CD4-positive, alpha-beta memory T cell (primary cell): ENCODE data around the gene SLC38A8. TPM values are rescaled to one million over a fixed set of nuclear protein-coding genes. Genes with fewer than 3 reads are reported as not detected.

Experiments used
- CTCF ChIA-PET: fragments of 350-600 bp; sonication (Branson Sonifier 250); formaldehyde crosslinking; loops from one replicate; lab custom pipeline; 2021; ENCODE audit warnings: inconsistent platforms; ENCODE audit not compliant: partially characterized antibody; lab: Charles Lee
- POLR2A ChIA-PET: fragments of 350-600 bp; sonication (Branson Sonifier 250); formaldehyde crosslinking; loops from one replicate; lab custom pipeline; 2021; ENCODE audit not compliant: partially characterized antibody; lab: Charles Lee
- DNase-seq, 5 donors: peaks; one replicate each; pipeline versions ENCODE4 v3.0.0 to v3.0.0-alpha.2; 2020 to 2022; ENCODE audit warnings: mixed read lengths in 1 of 5
- H3K27ac ChIP-seq: one replicate; pipeline ENCODE4 v1.7.0; 2013; ENCODE audit warnings: low read depth, low read length
- H3K27me3 ChIP-seq: 2 replicates; pipeline ENCODE4 v1.7.0; 2013; ENCODE audit warnings: mild to moderate bottlenecking, low read length, moderate library complexity; ENCODE audit not compliant: insufficient read depth
- H3K36me3 ChIP-seq: 2 replicates; pipeline ENCODE4 v1.7.0; 2013; ENCODE audit warnings: mild to moderate bottlenecking, low read length, moderate library complexity; ENCODE audit not compliant: insufficient read depth
- H3K4me1 ChIP-seq: 2 replicates; pipeline ENCODE4 v1.7.0; 2013; ENCODE audit warnings: mild to moderate bottlenecking, low read length, moderate library complexity; ENCODE audit not compliant: insufficient read depth
- H3K4me3 ChIP-seq, 2 donors: one replicate each; pipeline ENCODE4 v1.7.0; 2013; ENCODE audit warnings: low read length in 2 of 2, mild to moderate bottlenecking in 1 of 2
- H3K9me3 ChIP-seq, 2 donors: one replicate each; pipeline ENCODE4 v1.7.0; 2013; ENCODE audit warnings: low read length in 2 of 2, control low read depth in 1 of 2; ENCODE audit not compliant: control insufficient read depth in 1 of 2
- H3K27ac Mint-ChIP-seq, 7 donors: one replicate each; pipeline ENCODE4 v1.8.0; 2020 to 2021; ENCODE audit warnings: mixed read lengths in 7 of 7, mild to moderate bottlenecking in 6 of 7, inconsistent platforms in 3 of 7, moderate library complexity in 3 of 7
- H3K27me3 Mint-ChIP-seq, 2 donors: one replicate each; pipeline ENCODE4 v1.8.0; 2020 to 2021; ENCODE audit warnings: mixed read lengths in 2 of 2
- H3K36me3 Mint-ChIP-seq, 2 donors: one replicate each; pipeline ENCODE4 v1.8.0; 2020 to 2021; ENCODE audit warnings: mixed read lengths in 2 of 2, inconsistent platforms in 1 of 2, mild to moderate bottlenecking in 1 of 2
- H3K4me1 Mint-ChIP-seq, 4 donors: one replicate each; pipeline ENCODE4 v1.8.0; 2020 to 2021; ENCODE audit warnings: mixed read lengths in 4 of 4, mild to moderate bottlenecking in 1 of 4
- H3K4me3 Mint-ChIP-seq, 8 donors: one replicate each; pipeline ENCODE4 v1.8.0; 2020 to 2021; ENCODE audit warnings: mixed read lengths in 8 of 8, mild to moderate bottlenecking in 7 of 8, moderate library complexity in 6 of 8, inconsistent platforms in 3 of 8
- H3K9me3 Mint-ChIP-seq, 8 donors: one replicate each; pipeline ENCODE4 v1.8.0; 2020 to 2021; ENCODE audit warnings: mixed read lengths in 8 of 8, mild to moderate bottlenecking in 5 of 8, inconsistent platforms in 3 of 8, moderate library complexity in 1 of 8
- intact Hi-C: fragments of 100-400 bp; cut with micrococcal nuclease; formaldehyde crosslinking; loops from one replicate; pipeline ENCODE4 v1.15.1; 2023
- polyA plus RNA-seq, 2 donors: library from polyadenylated mRNA; unstranded; fragments of 300-500 nt; fragmentation: Illumina TruSeq; gene quantifications; one replicate each; pipeline ENCODE4 v1.2.3, GENCODE V29; 2021
- total RNA-seq, 2 experiments: library from RNA; stranded (reverse); gene quantifications; one replicate each; pipeline ENCODE4 v1.2.3, GENCODE V29; 2021

SLC38A8 gene
- total and polyA plus RNA-seq, 4 experiments from 2014 or later = not detected

GRCh38 chr16:84081446-84081989, 38.9 kb upstream of the SLC38A8 start:
- Histone ChIP-seq H3K4me1 (peaks cover 10% of the 10 kb centered on the region), H3K27ac (no peak overlapping the region), H3K36me3 (peaks cover 70% of the 10 kb centered on the region), H3K9me3 (no peaks in the 10 kb centered on the region), H3K4me3 (no peak overlapping the region), H3K27me3 (no peaks in the 10 kb centered on the region)
- ChIA-PET CTCF (interaction anchor here (0.9 to 6.6 kb wide), 2 partner anchors 15 to 106 kb away, joined by 4 to 55 read pairs; partner anchors contain the start of gene TAF1C), POLR2A (no interaction called here)
- Mint-ChIP-seq H3K4me1 (peaks cover 18 to 39% (median 27%) of the 10 kb centered on the region in 4 donors), H3K4me3 (no peak overlapping the region), H3K9me3 (no peaks in the 10 kb centered on the region), H3K27me3 (no peaks in the 10 kb centered on the region), H3K36me3 (peaks cover 46 to 79% of the 10 kb centered on the region in 2 donors), H3K27ac (no peak overlapping the region)
- DNase-seq = no peak
- intact Hi-C loops = no loop called here

- peaks cover 13 to 33% (median 21%) of the 10 kb centered on the region in 4 donors for H3K4me1 Mint-ChIP-seq
- intact Hi-C loops = no loop called here
These were observed 38.2 kb upstream of the SLC38A8 start for GRCh38 chr16:84080813-84081212.

GRCh38 chr16:84080378-84080777, 37.8 kb upstream of the SLC38A8 start:
- Mint-ChIP-seq H3K9me3 (no peaks in the 10 kb centered on the region), H3K4me1 (peaks cover 11 to 31% (median 20%) of the 10 kb centered on the region in 4 donors), H3K36me3 (peaks cover 49 to 79% of the 10 kb centered on the region in 2 donors), H3K27ac (peak overlapping the region in 2 of 7 donors; percentile 11 to 57), H3K27me3 (no peaks in the 10 kb centered on the region), H3K4me3 (no peak overlapping the region)
- Histone ChIP-seq H3K9me3 (no peaks in the 10 kb centered on the region), H3K36me3 (peaks cover 69% of the 10 kb centered on the region), H3K27me3 (no peaks in the 10 kb centered on the region), H3K27ac (no peak overlapping the region), H3K4me3 (no peak overlapping the region), H3K4me1 (no peaks in the 10 kb centered on the region)
- CTCF ChIA-PET = no interaction called here
- intact Hi-C loops = no loop called here
- POLR2A ChIA-PET = no interaction called here
- DNase-seq = no peak

More at GRCh38 chr16:84080813-84081212, 38.2 kb upstream of the SLC38A8 start:
- POLR2A ChIA-PET = no interaction called here
- no peak overlapping the region for H3K27ac ChIP-seq
- CTCF ChIA-PET = interaction anchor here (0.9 to 6.6 kb wide), 2 partner anchors 14 to 107 kb away, joined by 4 to 55 read pairs; partner anchors contain the start of gene TAF1C
- no peaks in the 10 kb centered on the region for H3K27me3 ChIP-seq
- H3K36me3 ChIP-seq = peaks cover 65% of the 10 kb centered on the region
- peaks cover 3% of the 10 kb centered on the region for H3K4me1 ChIP-seq
- no peaks in the 10 kb centered on the region for H3K9me3 Mint-ChIP-seq
- peaks cover 45 to 76% of the 10 kb centered on the region in 2 donors for H3K36me3 Mint-ChIP-seq
- no peaks in the 10 kb centered on the region for H3K27me3 Mint-ChIP-seq
- H3K9me3 ChIP-seq = no peaks in the 10 kb centered on the region
- no peak overlapping the region for H3K4me3 ChIP-seq
- H3K27ac Mint-ChIP-seq = peak overlapping the region in 3 of 7 donors; percentile 2 to 25 (median 19)
- no peak for DNase-seq
- H3K4me3 Mint-ChIP-seq = no peak overlapping the region

GRCh38 chr16:84079664-84080063, 37.1 kb upstream of the SLC38A8 start:
- peaks cover 8 to 25% (median 15%) of the 10 kb centered on the region in 4 donors for H3K4me1 Mint-ChIP-seq
- no peaks in the 10 kb centered on the region for H3K27me3 Mint-ChIP-seq
- Histone ChIP-seq H3K9me3 (no peaks in the 10 kb centered on the region), H3K4me1 (no peaks in the 10 kb centered on the region), H3K27me3 (no peaks in the 10 kb centered on the region), H3K36me3 (peaks cover 77% of the 10 kb centered on the region), H3K4me3 (no peak overlapping the region), H3K27ac (no peak overlapping the region)
- H3K4me3 Mint-ChIP-seq = no peak overlapping the region
- ChIA-PET POLR2A (no interaction called here), CTCF (interaction anchor here (0.9 kb wide), 1 partner anchor 8 kb away, joined by 3 read pairs; no protein-coding TSS in a partner anchor)
- DNase-seq = no peak
- intact Hi-C loops = no loop called here
- H3K9me3 Mint-ChIP-seq = no peaks in the 10 kb centered on the region
- H3K36me3 Mint-ChIP-seq = peaks cover 54 to 83% of the 10 kb centered on the region in 2 donors
- no peak overlapping the region for H3K27ac Mint-ChIP-seq

GRCh38 chr16:84075376-84075775, 32.8 kb upstream of the SLC38A8 start:
- Histone ChIP-seq H3K27me3 (no peaks in the 10 kb centered on the region), H3K36me3 (peaks cover 67% of the 10 kb centered on the region), H3K9me3 (no peaks in the 10 kb centered on the region), H3K4me1 (no peaks in the 10 kb centered on the region), H3K27ac (no peak overlapping the region), H3K4me3 (no peak overlapping the region)
- no peak for DNase-seq
- no peak overlapping the region for H3K27ac Mint-ChIP-seq
- no peaks in the 10 kb centered on the region for H3K9me3 Mint-ChIP-seq
- POLR2A ChIA-PET = no interaction called here
- H3K27me3 Mint-ChIP-seq = no peaks in the 10 kb centered on the region
- H3K4me1 Mint-ChIP-seq = peaks cover 7 to 19% (median 12%) of the 10 kb centered on the region in 4 donors
- intact Hi-C loops = no loop called here
- CTCF ChIA-PET = interaction anchor here (0.8 to 1.7 kb wide), 3 partner anchors 10 to 14 kb away, joined by 3 to 8 read pairs (median 4); no protein-coding TSS in a partner anchor
- no peak overlapping the region for H3K4me3 Mint-ChIP-seq
- peaks cover 58 to 78% of the 10 kb centered on the region in 2 donors for H3K36me3 Mint-ChIP-seq

GRCh38 chr16:84074721-84075120, 32.1 kb upstream of the SLC38A8 start:
- ChIA-PET POLR2A (no interaction called here), CTCF (interaction anchor here (0.8 to 1.7 kb wide), 3 partner anchors 9 to 13 kb away, joined by 3 to 8 read pairs (median 4); no protein-coding TSS in a partner anchor)
- H3K4me1 Mint-ChIP-seq = peaks cover 6 to 16% (median 8%) of the 10 kb centered on the region in 4 donors
- H3K27me3 ChIP-seq = no peaks in the 10 kb centered on the region
- no peaks in the 10 kb centered on the region for H3K4me1 ChIP-seq
- intact Hi-C loops = no loop called here
- H3K9me3 ChIP-seq = no peaks in the 10 kb centered on the region
- no peak overlapping the region for H3K27ac ChIP-seq
- H3K27me3 Mint-ChIP-seq = no peaks in the 10 kb centered on the region
- no peak overlapping the region for H3K4me3 Mint-ChIP-seq
- H3K27ac Mint-ChIP-seq = no peak overlapping the region
- H3K36me3 ChIP-seq = peaks cover 65% of the 10 kb centered on the region
- H3K9me3 Mint-ChIP-seq = no peaks in the 10 kb centered on the region
- no peak overlapping the region for H3K4me3 ChIP-seq
- peaks cover 55 to 75% of the 10 kb centered on the region in 2 donors for H3K36me3 Mint-ChIP-seq
- DNase-seq = no peak

GRCh38 chr16:84072014-84072413, 29.4 kb upstream of the SLC38A8 start:
- Mint-ChIP-seq H3K27me3 (no peaks in the 10 kb centered on the region), H3K36me3 (peaks cover 66 to 79% of the 10 kb centered on the region in 2 donors), H3K27ac (peak overlapping the region in 1 of 7 donors; percentile 29), H3K4me3 (no peak overlapping the region), H3K9me3 (no peaks in the 10 kb centered on the region), H3K4me1 (no peaks in the 10 kb centered on the region)
- ChIA-PET POLR2A (no interaction called here), CTCF (no interaction called here)
- H3K9me3 ChIP-seq = no peaks in the 10 kb centered on the region
- H3K27ac ChIP-seq = no peak overlapping the region
- DNase-seq = no peak
- no peaks in the 10 kb centered on the region for H3K4me1 ChIP-seq
- intact Hi-C loops = no loop called here
- no peaks in the 10 kb centered on the region for H3K27me3 ChIP-seq
- peaks cover 73% of the 10 kb centered on the region for H3K36me3 ChIP-seq
- H3K4me3 ChIP-seq = no peak overlapping the region
